ACC112 (cell line): ENCODE measurements around the gene PLEKHG4B.
"Not testable (repeated sequence)": the region's sequence is repeated elsewhere in the genome, so short reads cannot be mapped to it uniquely, and the experiment has no call there.

ENCODE experiments used
- H2AFZ ChIP-seq: fragments of 200-600 bp; sonication (generic); one replicate; pipeline ENCODE4 v1.6.0; 2017; ENCODE audit warnings: antibody characterized with exemption, low read length; ENCODE audit not compliant: unreplicated experiment
- H3K27ac ChIP-seq: fragments of 200-600 bp; sonication (generic); 2 replicates; pipeline ENCODE4 v1.5.1; 2014; ENCODE audit warnings: low read depth, mild to moderate bottlenecking, antibody characterized with exemption, low read length, moderate library complexity
- H3K27me3 ChIP-seq: fragments of 200-600 bp; sonication (generic); 2 replicates; pipeline ENCODE4 v1.6.1; 2014; ENCODE audit warnings: mild to moderate bottlenecking, antibody characterized with exemption, low read length, moderate library complexity, mixed read lengths; ENCODE audit not compliant: insufficient read depth
- H3K36me3 ChIP-seq: fragments of 200-600 bp; sonication (generic); 2 replicates; pipeline ENCODE4 v1.6.1; 2016; ENCODE audit warnings: mild to moderate bottlenecking, antibody characterized with exemption, low read length, moderate library complexity, mixed read lengths; ENCODE audit not compliant: insufficient read depth
- H3K4me1 ChIP-seq: fragments of 200-600 bp; sonication (generic); one replicate; pipeline ENCODE4 v1.6.1; 2016; ENCODE audit warnings: low read length, mixed read lengths; ENCODE audit not compliant: insufficient read depth, unreplicated experiment, control insufficient read depth
- H3K4me3 ChIP-seq: fragments of 200-600 bp; sonication (generic); 2 replicates; pipeline ENCODE4 v1.5.1; 2014; ENCODE audit warnings: mild to moderate bottlenecking, low read depth, low read length
- H3K79me2 ChIP-seq: fragments of 200-600 bp; sonication (generic); one replicate; pipeline ENCODE4 v1.6.0; 2016; ENCODE audit warnings: low read length; ENCODE audit not compliant: control insufficient read depth, unreplicated experiment, insufficient read depth

The PLEKHG4B gene

DNA sequence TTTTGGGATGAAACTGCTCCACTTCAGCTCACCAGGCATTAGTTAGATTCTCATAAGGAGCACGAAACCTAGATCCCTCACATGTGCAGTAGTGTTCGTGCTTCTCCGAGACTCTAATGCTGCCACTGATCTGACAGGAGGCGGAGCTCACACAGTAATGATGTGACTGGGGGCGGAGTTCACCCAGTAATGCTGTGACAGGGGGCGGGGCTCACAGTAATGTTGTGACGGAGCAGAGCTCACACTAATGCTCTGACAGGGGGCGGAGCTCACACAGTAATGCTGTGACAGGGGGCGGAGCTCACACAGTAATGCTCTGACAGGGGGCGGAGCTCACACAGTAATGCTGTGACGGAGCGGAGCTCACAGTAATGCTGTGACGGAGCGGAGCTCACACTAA lies 72.3 kb downstream of the PLEKHG4B start:
- peaks cover 16% of the 10 kb centered on the region; the same call in 1 of the 2 replicates for H3K27me3 ChIP-seq
- peaks cover 23% of the 10 kb centered on the region for H3K4me1 ChIP-seq
- H3K36me3 ChIP-seq, result no peaks in the 10 kb centered on the region
- no peaks in the 10 kb centered on the region for H3K79me2 ChIP-seq
- H3K4me3 ChIP-seq, result no peak overlapping the region
- no peak overlapping the region for H2AFZ ChIP-seq
- H3K27ac ChIP-seq, result no peak overlapping the region

- not testable (repeated sequence) for H3K27ac ChIP-seq, H3K4me3 ChIP-seq, H2AFZ ChIP-seq, H3K36me3 ChIP-seq, H3K79me2 ChIP-seq
- Histone ChIP-seq H3K4me1 (peaks cover 23% of the 10 kb centered on the region), H3K27me3 (peaks cover 13% of the 10 kb centered on the region; the same call in 1 of the 2 replicates)
These were observed 72.8 kb downstream of the PLEKHG4B start for GRCh38 chr5:164783-165182.

GRCh38 chr5:166441-167372 lies 74.7 kb downstream of the PLEKHG4B start:
- H3K4me3 ChIP-seq, result no peak overlapping the region
- H3K27me3 ChIP-seq, result no peaks in the 10 kb centered on the region
- no peak overlapping the region for H3K27ac ChIP-seq
- no peaks in the 10 kb centered on the region for H3K79me2 ChIP-seq
- H3K36me3 ChIP-seq, result no peaks in the 10 kb centered on the region
- peaks cover 16% of the 10 kb centered on the region for H3K4me1 ChIP-seq
- no peak overlapping the region for H2AFZ ChIP-seq

DNA sequence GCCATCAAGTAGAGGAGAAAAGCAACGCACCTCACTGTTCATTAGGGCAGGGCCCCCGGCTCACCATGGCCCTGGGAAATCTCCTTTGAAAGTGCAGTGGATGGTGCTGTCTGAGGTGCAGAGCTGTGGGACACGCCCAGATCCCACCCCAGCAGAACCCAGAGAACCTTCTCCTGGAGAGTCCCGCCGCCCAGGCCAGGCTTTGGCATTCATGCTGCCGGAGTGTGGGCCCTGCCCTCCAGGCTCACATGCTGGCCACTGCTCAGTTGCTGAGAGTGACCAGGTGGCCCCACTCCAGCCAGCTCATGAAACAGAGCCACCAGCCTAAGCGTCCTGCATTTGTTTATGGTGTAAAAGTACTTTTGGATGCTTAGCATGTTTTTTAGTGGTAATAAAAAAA lies 75.5 kb downstream of the PLEKHG4B start:
- no peak overlapping the region for H3K4me3 ChIP-seq
- H2AFZ ChIP-seq, result no peak overlapping the region
- no peaks in the 10 kb centered on the region for H3K27me3 ChIP-seq
- H3K4me1 ChIP-seq, result peaks cover 16% of the 10 kb centered on the region
- H3K36me3 ChIP-seq, result no peaks in the 10 kb centered on the region
- no peaks in the 10 kb centered on the region for H3K79me2 ChIP-seq
- peak overlapping the region; percentile 76; the same call in 1 of the 2 replicates for H3K27ac ChIP-seq

DNA sequence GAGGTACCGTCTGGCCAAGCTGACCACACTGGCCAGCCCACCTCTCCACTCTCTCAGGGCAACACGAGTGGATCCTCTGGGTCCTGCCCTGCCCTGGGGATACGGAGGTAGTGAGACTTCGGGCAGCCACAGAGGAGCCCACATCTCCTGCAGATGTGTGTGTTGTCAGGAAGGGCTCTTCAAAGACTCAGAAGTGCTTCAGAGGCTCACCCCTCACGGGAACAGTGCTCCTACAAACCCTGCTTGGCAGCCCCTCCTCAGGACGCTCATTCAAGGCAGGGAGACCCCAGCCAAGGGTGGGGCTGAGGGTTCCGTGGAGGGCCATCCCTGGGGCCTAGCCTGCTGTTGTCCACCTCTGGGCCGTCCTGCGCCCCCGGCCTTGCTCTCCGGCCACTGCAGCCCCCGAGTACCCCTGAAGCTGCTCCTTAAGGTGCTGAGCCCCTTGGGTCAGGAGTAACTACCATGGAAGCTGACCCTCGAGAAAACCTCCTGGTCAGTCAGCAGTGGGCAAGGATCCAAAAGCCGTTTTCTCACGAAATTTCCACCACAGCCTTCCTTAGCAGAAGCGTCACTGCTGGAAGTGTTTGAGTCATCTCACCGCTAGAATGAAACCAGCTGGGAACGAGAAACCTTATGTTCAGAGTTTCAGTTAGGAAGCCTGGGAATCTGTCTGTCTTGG lies 76.2 kb downstream of the PLEKHG4B start:
- H3K4me1 ChIP-seq, result peaks cover 16% of the 10 kb centered on the region
- H3K4me3 ChIP-seq, result no peak overlapping the region
- no peak overlapping the region for H2AFZ ChIP-seq
- H3K27ac ChIP-seq, result peak overlapping the region; percentile 76
- H3K27me3 ChIP-seq, result 0 out of 2 replicates have a peak, but pooled peaks cover under 1% of the 10 kb centered on the region
- no peaks in the 10 kb centered on the region for H3K79me2 ChIP-seq
- H3K36me3 ChIP-seq, result no peaks in the 10 kb centered on the region

DNA sequence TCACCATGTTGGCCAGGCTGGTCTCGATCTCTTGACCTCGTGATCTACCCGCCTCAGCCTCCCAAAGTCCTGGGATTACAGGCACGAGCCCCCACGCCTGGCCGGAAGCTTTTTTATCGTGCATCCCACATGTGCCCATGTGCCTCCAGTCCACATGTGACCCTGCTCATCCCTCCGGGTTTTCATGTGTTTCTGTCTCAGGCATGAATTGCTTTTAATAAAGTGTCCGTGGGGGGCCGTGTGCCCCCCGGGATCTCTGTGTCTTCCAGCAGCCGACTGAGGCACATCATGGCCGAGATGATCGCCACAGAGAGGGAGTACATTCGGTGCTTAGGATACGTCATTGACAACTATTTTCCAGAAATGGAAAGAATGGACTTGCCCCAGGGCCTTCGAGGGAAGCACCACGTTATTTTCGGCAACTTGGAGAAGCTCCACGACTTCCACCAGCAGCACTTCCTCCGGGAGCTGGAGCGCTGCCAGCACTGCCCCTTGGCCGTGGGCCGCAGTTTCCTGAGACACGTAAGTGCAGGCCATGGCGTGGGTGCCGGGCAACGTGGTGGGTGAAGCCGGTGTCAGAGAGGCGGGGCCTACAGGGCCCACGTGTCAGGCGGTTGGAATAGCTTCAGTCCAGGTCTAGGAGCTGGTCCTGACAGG lies 77.2 kb downstream of the PLEKHG4B start:
- Histone ChIP-seq H3K4me3 (no peak overlapping the region), H3K79me2 (no peaks in the 10 kb centered on the region), H3K27ac (peak overlapping the region; percentile 76), H3K36me3 (no peaks in the 10 kb centered on the region), H3K4me1 (peaks cover 16% of the 10 kb centered on the region), H3K27me3 (0 out of 2 replicates have a peak, but pooled peaks cover 8% of the 10 kb centered on the region), H2AFZ (no peak overlapping the region)

DNA sequence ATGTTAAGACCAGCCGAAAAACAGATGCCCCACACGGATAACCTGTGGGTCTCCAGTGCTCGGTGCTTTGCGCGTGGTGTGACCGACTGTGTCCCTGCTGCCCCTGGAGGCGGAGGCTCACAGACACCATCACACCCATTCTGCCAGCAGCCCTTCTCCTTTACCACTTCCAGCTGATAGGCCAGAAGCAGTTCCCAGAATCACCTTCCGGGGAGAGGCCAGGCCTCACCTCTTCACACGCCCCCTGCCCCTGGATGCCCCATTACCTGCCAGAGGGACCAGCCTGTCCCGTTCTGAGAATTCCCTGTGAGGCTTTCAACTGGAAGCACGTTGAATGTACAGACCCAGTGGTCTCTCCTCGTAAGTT lies 77.7 kb downstream of the PLEKHG4B start:
- Histone ChIP-seq H2AFZ (no peak overlapping the region), H3K4me1 (peaks cover 16% of the 10 kb centered on the region), H3K27me3 (0 out of 2 replicates have a peak, but pooled peaks cover 8% of the 10 kb centered on the region), H3K4me3 (no peak overlapping the region), H3K27ac (peak overlapping the region; percentile 76; the same call in 1 of the 2 replicates), H3K36me3 (no peaks in the 10 kb centered on the region), H3K79me2 (no peaks in the 10 kb centered on the region)

DNA sequence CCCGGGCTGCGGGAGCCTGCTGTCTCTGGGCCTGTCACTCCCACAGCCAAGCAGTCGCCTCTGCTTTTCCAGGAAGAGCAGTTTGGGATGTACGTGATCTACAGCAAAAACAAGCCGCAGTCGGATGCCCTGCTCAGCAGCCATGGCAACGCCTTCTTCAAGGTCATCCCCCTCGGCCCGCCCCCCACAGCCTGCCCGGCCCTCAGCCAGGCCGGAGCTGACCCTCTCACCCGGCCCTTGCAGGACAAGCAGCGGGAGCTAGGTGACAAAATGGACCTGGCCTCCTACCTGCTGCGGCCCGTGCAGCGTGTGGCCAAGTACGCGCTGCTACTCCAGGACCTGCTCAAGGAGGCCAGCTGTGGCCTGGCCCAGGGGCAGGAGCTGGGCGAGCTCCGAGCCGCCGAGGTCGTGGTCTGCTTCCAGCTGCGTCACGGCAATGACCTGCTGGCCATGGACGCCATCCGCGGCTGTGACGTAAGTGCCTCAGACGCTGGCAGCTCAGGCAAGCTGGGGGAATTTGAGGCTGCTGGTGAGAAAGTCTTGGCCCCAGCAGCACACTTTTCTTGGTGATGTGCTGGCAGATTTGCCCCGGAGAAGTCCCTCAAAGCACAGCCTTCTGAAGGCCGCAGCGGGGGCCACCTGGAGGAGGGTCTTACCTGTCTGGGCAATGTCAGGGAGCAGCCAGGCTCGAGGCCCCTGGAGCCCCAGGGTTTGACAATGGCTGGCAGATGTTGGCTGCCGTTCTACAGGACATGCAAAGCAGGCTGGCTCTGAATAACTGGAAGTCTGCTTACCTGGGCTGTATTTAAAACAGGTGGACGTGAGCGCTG lies 79.2 kb downstream of the PLEKHG4B start:
- Histone ChIP-seq H3K79me2 (no peaks in the 10 kb centered on the region), H2AFZ (no peak overlapping the region), H3K27ac (no peak overlapping the region), H3K36me3 (no peaks in the 10 kb centered on the region), H3K4me3 (no peak overlapping the region), H3K4me1 (peaks cover 16% of the 10 kb centered on the region), H3K27me3 (0 out of 2 replicates have a peak, but pooled peaks cover 8% of the 10 kb centered on the region)

DNA sequence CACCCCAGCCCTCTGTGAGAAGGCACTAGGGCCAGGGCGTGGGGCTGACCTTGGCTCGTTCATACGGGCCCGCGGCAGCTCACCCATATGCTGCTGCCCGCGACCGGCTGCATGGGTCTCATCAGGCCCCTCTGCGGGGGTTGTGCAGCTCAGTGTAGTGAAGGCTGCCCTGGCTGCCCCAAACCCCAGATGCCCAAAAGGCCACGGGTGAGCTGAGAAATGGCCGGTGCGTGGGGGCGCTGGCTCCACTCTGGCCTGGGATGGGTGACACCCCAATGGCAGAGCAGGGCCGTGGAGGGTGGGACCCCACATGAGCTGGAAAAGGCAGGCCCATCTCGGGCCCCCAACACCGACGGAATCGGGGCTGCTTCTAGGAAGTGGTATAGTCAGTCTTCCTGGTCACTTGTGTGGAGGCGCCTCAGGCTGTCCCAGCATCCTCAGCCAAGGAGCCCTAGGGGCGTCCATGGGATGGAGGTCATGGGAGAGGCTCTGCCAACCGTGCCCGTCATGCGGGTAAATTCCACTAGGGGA lies 79.9 kb downstream of the PLEKHG4B start:
- H3K4me3 ChIP-seq, result no peak overlapping the region
- peaks cover 16% of the 10 kb centered on the region for H3K4me1 ChIP-seq
- no peaks in the 10 kb centered on the region for H3K36me3 ChIP-seq
- no peaks in the 10 kb centered on the region for H3K79me2 ChIP-seq
- 0 out of 2 replicates have a peak, but pooled peaks cover 11% of the 10 kb centered on the region for H3K27me3 ChIP-seq
- H3K27ac ChIP-seq, result no peak overlapping the region
- H2AFZ ChIP-seq, result no peak overlapping the region
